Measurements from ENCODE around the gene SETD1B.

GRCh38 chr12:121819212-121819949, 15.6 kb downstream of the SETD1B start:
- TF ChIP-seq CTCF (IDR thresholded peaks at IDR 0.05): no peak
- no peak for TF ChIP-seq EP300 (IDR thresholded peaks at IDR 0.05)
- no peak for TF ChIP-seq POLR2A (IDR thresholded peaks at IDR 0.05)
